Stimulated activated CD8-positive, alpha-beta memory T cell treated with anti-CD3 and anti-CD28 coated beads, Interleukin-2, amount 100 ng/mL, for 48 hours (primary cell): ENCODE measurements around the gene RAB20.
"Not testable (repeated sequence)": the region's sequence is repeated elsewhere in the genome, so short reads cannot be mapped to it uniquely, and the experiment has no call there.

ENCODE experiments used
- DNase-seq, 2 donors: peaks; one replicate each; pipeline ENCODE4 v3.0.0-alpha.2; 2020; ENCODE audit warnings: low read depth in 2 of 2

The RAB20 gene

GRCh38 chr13:110561344-110562035 is at the start of gene RAB20:
Gene RAB20, minus strand, starts transcription at chr13:110561722. Its CDS starts 203 bp downstream, at chr13:110561519.
- DNase-seq, result peak; percentile 23 to 37

- DNase-seq, result no peak
Observed at GRCh38 chr13:110610955-110611595, 49.6 kb upstream of the RAB20 start.

GRCh38 chr13:110607675-110608224 is 46.2 kb upstream of the RAB20 start:
- no peak for DNase-seq

- not testable (repeated sequence) for DNase-seq
Observed at GRCh38 chr13:110606281-110606680, 44.8 kb upstream of the RAB20 start.

- no peak for DNase-seq
Observed at GRCh38 chr13:110605132-110605531, 43.6 kb upstream of the RAB20 start.

GRCh38 chr13:110600980-110601379 is 39.5 kb upstream of the RAB20 start:
- no peak for DNase-seq

- DNase-seq, result no peak
Observed at GRCh38 chr13:110600261-110600819, 38.8 kb upstream of the RAB20 start.

GRCh38 chr13:110597041-110597689 is 35.6 kb upstream of the RAB20 start:
- no peak for DNase-seq

GRCh38 chr13:110593430-110594130 is 32.1 kb upstream of the RAB20 start:
- DNase-seq, result no peak

- DNase-seq, result no peak
Observed at GRCh38 chr13:110592665-110593064, 31.1 kb upstream of the RAB20 start.

GRCh38 chr13:110590577-110590976 is 29.1 kb upstream of the RAB20 start:
- no peak for DNase-seq

- no peak for DNase-seq
Observed at GRCh38 chr13:110589793-110590390, 28.4 kb upstream of the RAB20 start.

- no peak for DNase-seq
Observed at GRCh38 chr13:110583178-110583865, 21.8 kb upstream of the RAB20 start.

GRCh38 chr13:110582421-110582954 is 21.0 kb upstream of the RAB20 start:
- DNase-seq, result no peak

GRCh38 chr13:110581506-110582185 is 20.1 kb upstream of the RAB20 start:
- DNase-seq, result no peak

- no peak for DNase-seq
Observed at GRCh38 chr13:110580800-110581199, 19.3 kb upstream of the RAB20 start.

GRCh38 chr13:110578363-110578762 is 16.8 kb upstream of the RAB20 start:
- no peak for DNase-seq

- no peak for DNase-seq
Observed at GRCh38 chr13:110576736-110577476, 15.4 kb upstream of the RAB20 start.

GRCh38 chr13:110576070-110576394 is 14.5 kb upstream of the RAB20 start:
- no peak for DNase-seq
